Activated T-cell treated with anti-CD3 and anti-CD28 coated beads for 24 hours (primary cell): ENCODE data around the gene CLEC4G.
"Not testable (repeated sequence)": the region's sequence is repeated elsewhere in the genome, so short reads cannot be mapped to it uniquely, and the experiment has no call there.

Experiments used
- DNase-seq: peaks from one replicate; pipeline ENCODE4 v3.0.0-alpha.2; 2020; ENCODE audit warnings: low read depth

The CLEC4G gene

GRCh38 chr19:7746903-7747884 is 15.3 kb upstream of the CLEC4G start, which contains the start of gene CD209:
CD209 (minus strand) TSS chr19:7747534; CDS start chr19:7747511, 23 bp downstream.
- DNase-seq = no peak

- DNase-seq = not testable (repeated sequence)
Observed at GRCh38 chr19:7746306-7746705, 14.4 kb upstream of the CLEC4G start.

GRCh38 chr19:7744871-7745650 is 13.2 kb upstream of the CLEC4G start:
- DNase-seq = no peak

- no peak for DNase-seq
Observed at GRCh38 chr19:7744199-7744786, 12.4 kb upstream of the CLEC4G start.

DNA sequence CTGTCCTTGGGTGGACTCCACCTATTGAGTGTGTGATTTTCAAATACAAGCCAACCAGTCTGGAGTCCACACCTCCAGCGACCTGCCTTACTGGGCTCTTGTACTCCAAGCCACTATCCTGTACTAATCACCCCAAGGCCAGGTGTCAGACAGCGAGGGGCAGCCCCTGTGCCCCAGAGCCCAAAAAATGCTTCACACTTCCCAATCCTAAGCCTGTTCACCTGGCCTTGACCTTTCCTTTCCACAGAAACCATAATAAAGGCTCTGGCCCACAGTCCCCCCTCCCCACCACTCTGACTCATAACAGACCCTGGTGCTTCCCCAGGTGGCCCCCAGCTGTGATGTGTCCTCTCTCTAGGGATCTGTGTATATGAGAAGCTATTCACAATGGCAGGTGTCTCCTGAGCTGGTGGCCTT is 11.5 kb upstream of the CLEC4G start:
- DNase-seq = no peak

DNA sequence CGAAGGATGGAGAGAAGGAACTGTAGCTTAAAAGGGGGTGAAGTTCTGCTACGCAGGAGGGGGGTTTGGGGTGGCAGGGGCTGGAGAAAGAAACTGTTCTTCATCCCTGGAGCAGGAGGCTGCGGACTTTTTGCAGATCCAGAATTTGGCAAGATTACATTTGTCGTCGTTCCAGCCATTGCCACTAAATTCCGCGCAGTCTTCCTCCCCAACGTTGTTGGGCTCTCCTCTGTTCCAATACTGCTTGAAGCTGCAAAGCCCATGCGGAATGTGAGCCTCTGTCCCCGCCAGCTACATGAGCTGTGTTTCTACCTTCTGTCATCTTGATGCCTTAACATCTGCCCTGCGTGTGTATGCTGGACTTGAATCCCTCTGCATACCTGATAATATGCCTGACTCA is 11.1 kb upstream of the CLEC4G start:
- DNase-seq = no peak

GRCh38 chr19:7742575-7742974 is 10.7 kb upstream of the CLEC4G start:
- no peak for DNase-seq

- no peak for DNase-seq
Observed at GRCh38 chr19:7740682-7741054, 8.8 kb upstream of the CLEC4G start.

- no peak for DNase-seq
Observed at GRCh38 chr19:7739801-7740681, 8.1 kb upstream of the CLEC4G start.

DNA sequence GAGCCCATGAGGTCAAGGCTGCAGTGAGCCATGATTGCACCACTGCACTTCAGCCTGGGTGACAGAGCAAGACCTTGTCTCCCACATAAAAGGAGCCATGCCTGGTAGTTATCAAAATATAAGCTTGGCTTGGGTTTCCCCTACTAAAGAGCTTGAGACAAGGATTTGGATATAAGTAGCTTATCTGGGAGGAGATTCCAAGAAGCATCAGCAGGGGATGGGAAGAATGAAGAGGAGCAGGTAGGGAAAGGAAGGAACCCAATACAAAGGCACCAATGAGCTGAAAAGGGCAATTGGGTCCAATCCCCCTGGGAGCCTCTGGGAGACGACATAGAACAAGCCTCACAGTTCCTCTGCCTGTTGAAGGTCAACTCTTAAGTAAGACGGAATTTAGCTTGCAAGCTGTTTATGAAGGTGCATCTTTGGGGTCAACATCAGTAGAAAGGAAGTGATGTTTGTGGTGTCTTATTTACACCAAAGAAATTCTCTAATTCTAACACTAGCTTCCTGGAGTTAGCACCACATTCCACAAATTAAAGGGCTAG is 7.4 kb upstream of the CLEC4G start:
- no peak for DNase-seq

DNA sequence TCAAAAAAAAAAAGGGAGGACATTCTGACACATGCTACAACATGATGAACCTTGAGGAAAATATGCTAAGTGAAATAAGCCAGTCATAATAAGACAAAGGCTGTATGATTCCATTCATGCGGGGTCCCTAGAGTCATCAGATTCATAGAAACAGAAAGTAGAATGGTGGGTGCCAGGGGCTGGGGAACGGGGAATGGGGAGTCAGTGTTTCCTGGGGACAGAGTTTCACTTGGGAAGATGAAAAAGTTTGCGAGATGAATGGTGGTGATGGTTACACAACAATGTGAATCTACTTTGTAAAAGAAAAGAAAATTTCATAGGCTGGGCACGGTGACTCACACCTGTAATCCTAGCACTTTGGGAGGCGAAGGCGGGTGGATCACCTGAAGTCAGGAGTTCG is 6.1 kb upstream of the CLEC4G start:
- DNase-seq = peak; percentile 40

- DNase-seq = no peak
Observed at GRCh38 chr19:7737215-7737614, 5.3 kb upstream of the CLEC4G start.

DNA sequence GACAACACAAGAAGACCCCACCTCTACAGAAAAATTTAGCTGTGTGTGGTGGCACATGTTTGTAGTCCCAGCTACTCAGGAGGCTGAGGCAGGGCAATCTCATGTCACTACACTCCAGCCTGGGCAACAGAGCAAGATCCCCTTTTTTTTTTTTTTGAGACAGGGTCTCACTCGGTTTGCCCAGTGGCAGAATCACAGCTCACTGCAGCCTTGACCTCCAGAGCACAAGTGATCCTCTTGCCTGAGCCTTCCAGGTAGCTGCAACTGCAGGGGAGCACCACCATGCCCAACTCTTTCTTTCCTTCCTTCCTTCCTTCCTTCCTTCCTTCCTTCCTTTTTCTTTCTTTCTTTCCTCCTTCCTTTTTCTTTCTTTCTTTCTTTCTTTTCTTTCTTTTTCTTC is 4.2 kb upstream of the CLEC4G start:
- no peak for DNase-seq

GRCh38 chr19:7734220-7735203 is 2.6 kb upstream of the CLEC4G start:
- no peak for DNase-seq

- no peak for DNase-seq
Observed at GRCh38 chr19:7733376-7733775, 1.5 kb upstream of the CLEC4G start.

- DNase-seq = no peak
Observed at GRCh38 chr19:7731615-7732014, 295 bp downstream of the CLEC4G start.

DNA sequence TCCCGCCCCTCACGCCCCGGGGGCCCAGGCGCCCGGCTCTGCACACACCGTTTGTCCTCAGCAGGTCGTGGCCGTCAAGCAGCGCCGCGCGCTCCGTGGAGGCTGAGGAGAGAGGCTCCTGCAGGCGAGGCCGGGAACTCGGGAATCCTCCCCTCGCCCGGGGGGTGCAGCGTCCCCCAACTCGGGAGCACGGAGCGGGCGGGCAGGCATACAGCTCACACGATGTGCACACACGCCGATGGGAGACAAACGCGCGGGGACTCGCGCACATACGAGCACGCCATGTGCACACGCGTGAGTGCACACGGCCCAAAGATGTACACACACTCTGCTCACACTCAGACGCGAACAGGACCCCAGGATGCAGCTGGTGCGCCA is 703 bp downstream of the CLEC4G start:
- DNase-seq = no peak

DNA sequence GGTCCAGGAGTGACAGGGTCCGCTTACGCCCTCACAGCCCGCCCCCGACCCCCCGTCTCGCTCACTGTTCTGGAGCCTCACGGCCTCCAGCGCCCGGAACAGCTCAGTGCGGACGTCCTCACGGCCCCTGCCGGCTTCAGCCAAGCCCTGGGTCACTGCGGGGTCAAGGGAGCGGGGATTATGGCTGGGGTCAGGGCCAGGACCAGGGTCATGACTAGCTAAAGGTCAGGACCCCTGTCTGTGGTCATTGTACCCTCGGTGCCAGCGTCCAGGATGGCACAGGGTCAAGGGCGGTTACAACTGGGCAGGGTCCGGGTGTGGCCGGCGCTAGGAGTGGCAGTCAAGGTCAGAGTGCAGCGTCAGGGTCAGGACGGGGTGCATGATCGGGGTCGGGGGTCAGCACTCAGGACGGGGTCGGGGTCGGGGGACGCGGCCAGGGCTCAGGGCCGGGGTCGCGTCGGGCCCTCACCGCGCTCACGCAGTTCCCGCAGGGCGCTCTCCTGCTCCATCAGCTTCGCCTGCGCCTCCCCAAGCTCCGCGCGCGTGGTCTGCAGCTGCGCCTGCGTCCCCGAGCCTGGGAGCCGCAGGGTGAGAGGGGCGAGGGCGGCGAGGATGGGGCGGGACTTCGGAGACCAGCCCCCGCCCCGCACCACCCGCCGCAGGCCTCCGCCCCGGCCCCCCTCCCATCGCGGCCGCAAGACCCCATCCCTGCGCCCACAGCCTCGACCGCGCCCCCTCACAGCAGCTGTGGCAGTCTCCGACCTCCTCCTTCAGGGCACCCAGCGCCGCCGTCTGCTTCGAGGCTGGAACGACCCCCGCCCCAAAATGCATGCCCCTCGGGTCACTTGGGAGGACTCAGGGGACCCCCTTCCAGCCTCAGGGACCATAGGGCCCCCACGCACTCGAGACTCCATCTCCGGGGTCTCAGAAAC is 1.4 kb downstream of the CLEC4G start:
- DNase-seq = no peak

GRCh38 chr19:7729831-7730285 is 2.1 kb downstream of the CLEC4G start:
- DNase-seq = no peak
